ENCODE data around the gene SPATA13. TPM values are rescaled to one million over a fixed set of nuclear protein-coding genes. Genes with fewer than 3 reads are reported as not detected.

SPATA13 gene
- total RNA-seq, 1 experiment from 2014 or later, result 14.1 TPM

DNA sequence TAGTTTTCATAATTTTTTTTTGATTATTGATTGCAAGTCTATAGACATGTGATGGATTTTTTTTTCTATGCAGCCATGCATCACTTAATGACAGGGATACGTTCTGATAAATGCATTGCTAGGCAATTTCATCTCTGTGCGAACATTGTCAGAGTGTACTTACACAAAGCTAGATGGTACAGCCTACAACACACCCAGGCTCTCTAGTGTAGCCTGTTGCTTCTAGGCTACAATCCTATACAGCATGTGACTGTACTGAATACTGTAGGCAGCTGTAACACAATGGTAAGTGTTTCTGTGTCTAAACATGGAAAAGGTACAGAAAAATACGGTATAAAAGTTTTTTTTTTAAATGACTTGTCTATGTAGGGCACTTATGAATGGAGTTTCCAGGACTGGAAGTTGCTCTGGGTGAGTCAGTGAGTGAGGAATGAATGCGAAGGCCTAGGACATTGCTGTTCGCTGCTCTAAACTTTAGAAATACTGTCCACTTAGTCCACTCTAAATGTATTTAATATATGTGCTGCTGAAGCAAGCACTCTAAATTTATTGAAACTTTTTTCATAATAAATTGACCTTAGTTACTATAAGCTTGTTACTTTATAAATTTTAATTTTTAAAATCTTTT is 20.3 kb downstream of the SPATA13 start:
- Histone ChIP-seq H2BK20ac (ENCODE audit: low read depth, low read length, poor library complexity, severe bottlenecking) (no peak overlapping the region), H3K4me2 (ENCODE audit: insufficient read depth, insufficient read length, low read length) (no peak overlapping the region), H2BK5ac (ENCODE audit: insufficient read length, low read length) (no peak overlapping the region), H2BK12ac (ENCODE audit: insufficient read length, low read depth, low read length) (no peak overlapping the region), H3K9ac (ENCODE audit: extremely low read depth, insufficient read length, low read length) (no peak overlapping the region), H3K79me1 (ENCODE audit: insufficient read depth, low read depth, low read length, poor library complexity, severe bottlenecking) (no peaks in the 10 kb centered on the region), H3K23ac (ENCODE audit: insufficient read length, low read depth, low read length) (no peak overlapping the region), H4K5ac (ENCODE audit: insufficient read length, low read depth, low read length) (no peak overlapping the region), H2AFZ (ENCODE audit: low read length) (no peak overlapping the region), H3K18ac (ENCODE audit: insufficient read length, low read depth, low read length) (no peak overlapping the region), H4K91ac (ENCODE audit: insufficient read length, low read depth, low read length) (no peak overlapping the region), H3K4me1 (ENCODE audit: insufficient read depth, low read length) (no peaks in the 10 kb centered on the region; the same call in 1 of the 2 replicates), H2AK5ac (ENCODE audit: insufficient read length, low read length) (no peak overlapping the region), H3K14ac (ENCODE audit: insufficient read depth, low read length) (no peak overlapping the region), H3K27me3 (ENCODE audit: insufficient read depth, low read length) (no peaks in the 10 kb centered on the region), H4K8ac (replicated peaks; ENCODE audit: insufficient read length, low read depth, low read length) (no peak overlapping the region), H3K27ac (ENCODE audit: insufficient read length, low read depth, low read length) (no peak overlapping the region), H2BK120ac (ENCODE audit: low read depth, low read length, poor library complexity, severe bottlenecking) (no peak overlapping the region), H2BK15ac (ENCODE audit: low read depth, low read length) (no peak overlapping the region), H3K23me2 (ENCODE audit: insufficient read length, low read depth, low read length, poor library complexity, severe bottlenecking) (no peaks in the 10 kb centered on the region), H3K9me3 (ENCODE audit: control insufficient read depth, low read depth, low read length) (no peaks in the 10 kb centered on the region), H3K79me2 (ENCODE audit: insufficient read depth, low read length) (peaks cover 2% of the 10 kb centered on the region), H4K20me1 (ENCODE audit: control insufficient read depth, insufficient read depth, insufficient read length) (no peaks in the 10 kb centered on the region), H3K56ac (ENCODE audit: insufficient read length, low read depth, low read length) (no peak overlapping the region), H3K4ac (ENCODE audit: low read depth, low read length) (no peak overlapping the region), H3T11ph (ENCODE audit: low read length) (no peak overlapping the region)
- TF ChIP-seq, protein P1, sequence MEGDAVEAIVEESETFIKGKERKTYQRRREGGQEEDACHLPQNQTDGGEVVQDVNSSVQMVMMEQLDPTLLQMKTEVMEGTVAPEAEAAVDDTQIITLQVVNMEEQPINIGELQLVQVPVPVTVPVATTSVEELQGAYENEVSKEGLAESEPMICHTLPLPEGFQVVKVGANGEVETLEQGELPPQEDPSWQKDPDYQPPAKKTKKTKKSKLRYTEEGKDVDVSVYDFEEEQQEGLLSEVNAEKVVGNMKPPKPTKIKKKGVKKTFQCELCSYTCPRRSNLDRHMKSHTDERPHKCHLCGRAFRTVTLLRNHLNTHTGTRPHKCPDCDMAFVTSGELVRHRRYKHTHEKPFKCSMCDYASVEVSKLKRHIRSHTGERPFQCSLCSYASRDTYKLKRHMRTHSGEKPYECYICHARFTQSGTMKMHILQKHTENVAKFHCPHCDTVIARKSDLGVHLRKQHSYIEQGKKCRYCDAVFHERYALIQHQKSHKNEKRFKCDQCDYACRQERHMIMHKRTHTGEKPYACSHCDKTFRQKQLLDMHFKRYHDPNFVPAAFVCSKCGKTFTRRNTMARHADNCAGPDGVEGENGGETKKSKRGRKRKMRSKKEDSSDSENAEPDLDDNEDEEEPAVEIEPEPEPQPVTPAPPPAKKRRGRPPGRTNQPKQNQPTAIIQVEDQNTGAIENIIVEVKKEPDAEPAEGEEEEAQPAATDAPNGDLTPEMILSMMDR (conservative IDR thresholded peaks at IDR 0.05), result no peak
- Mint-ChIP-seq H3K4me3 (no peak overlapping the region), H3K36me3 (ENCODE audit: insufficient read depth in 1 of 3, low read depth in 3 of 3) (peaks cover 0 to 1% (median 0%) of the 10 kb centered on the region in 3 experiments; a peak in 2 of 7 replicates), H3K27me3 (ENCODE audit: low read depth) (no peaks in the 10 kb centered on the region), H3K27ac (no peak overlapping the region), H3K9me3 (no peaks in the 10 kb centered on the region), H3K4me1 (peaks cover 22 to 30% of the 10 kb centered on the region in 2 experiments)
- DNase-seq, result no peak
- no CpG with 5 or more reads among the region's 5 CpGs for WGBS (ENCODE audit: extremely low coverage, insufficient read length, low lambda C conversion rate)

All from H9 (cell line).